T-helper 2 cell treated with Interferon-gamma antibody and Interleukin-4, amounts not matched to agents 5 μg/mL and 100 μg/mL, for 36 hours (primary cell): ENCODE data around the gene TRA2A.

ENCODE experiments used
- DNase-seq: peaks from one replicate; pipeline ENCODE4 v3.0.0; 2021; ENCODE audit warnings: low spot score
- H3K27ac Mint-ChIP-seq: one replicate; pipeline ENCODE4 v1.8.0; 2021; ENCODE audit warnings: mild to moderate bottlenecking, mixed read lengths
- H3K27me3 Mint-ChIP-seq: one replicate; pipeline ENCODE4 v1.8.0; 2021; ENCODE audit warnings: low read depth, mixed read lengths
- H3K36me3 Mint-ChIP-seq: one replicate; pipeline ENCODE4 v1.8.0; 2021; ENCODE audit warnings: low read depth, mixed read lengths
- H3K4me1 Mint-ChIP-seq: one replicate; pipeline ENCODE4 v1.8.0; 2021; ENCODE audit warnings: low read depth, mixed read lengths
- H3K4me3 Mint-ChIP-seq: one replicate; pipeline ENCODE4 v1.8.0; 2022; ENCODE audit warnings: mild to moderate bottlenecking, moderate library complexity, mixed read lengths
- H3K9me3 Mint-ChIP-seq: one replicate; pipeline ENCODE4 v1.8.0; 2021; ENCODE audit warnings: mixed read lengths

The TRA2A gene

GRCh38 chr7:23470330-23471105, 61.3 kb downstream of the TRA2A start, which contains the start of gene IGF2BP3:
TSS of gene IGF2BP3 (minus strand) at chr7:23470491. CDS start at chr7:23470110, 381 bp downstream.
- Mint-ChIP-seq H3K27me3 (peaks cover 35% of the 10 kb centered on the region), H3K4me3 (peak within 1 kb of the TSS; percentile 91), H3K9me3 (no peaks in the 10 kb centered on the region), H3K36me3 (peaks cover 5% of the 10 kb centered on the region), H3K27ac (peak within 1 kb of the TSS; percentile 95), H3K4me1 (peaks cover 52% of the 10 kb centered on the region)
- DNase-seq = peak; percentile 64

- H3K27ac Mint-ChIP-seq = peak overlapping the region; percentile 95
- peaks cover 35% of the 10 kb centered on the region for H3K27me3 Mint-ChIP-seq
- peaks cover 10% of the 10 kb centered on the region for H3K36me3 Mint-ChIP-seq
- DNase-seq = no peak
- no peaks in the 10 kb centered on the region for H3K9me3 Mint-ChIP-seq
- H3K4me1 Mint-ChIP-seq = peaks cover 52% of the 10 kb centered on the region
- H3K4me3 Mint-ChIP-seq = peak overlapping the region; percentile 91
These were observed 61.9 kb downstream of the TRA2A start for GRCh38 chr7:23469961-23470250.

GRCh38 chr7:23469150-23469960, 62.4 kb downstream of the TRA2A start:
- Mint-ChIP-seq H3K4me3 (peak overlapping the region; percentile 91), H3K9me3 (no peaks in the 10 kb centered on the region), H3K27me3 (peaks cover 30% of the 10 kb centered on the region), H3K27ac (peak overlapping the region; percentile 95), H3K36me3 (peaks cover 11% of the 10 kb centered on the region), H3K4me1 (peaks cover 47% of the 10 kb centered on the region)
- peak; percentile 50 for DNase-seq

GRCh38 chr7:23468526-23469149, 63.1 kb downstream of the TRA2A start:
- no peak for DNase-seq

GRCh38 chr7:23467806-23468525, 63.8 kb downstream of the TRA2A start:
- Mint-ChIP-seq H3K4me1 (peaks cover 47% of the 10 kb centered on the region), H3K27ac (peak overlapping the region; percentile 72), H3K4me3 (peak overlapping the region; percentile 82), H3K36me3 (peaks cover 13% of the 10 kb centered on the region), H3K27me3 (peaks cover 31% of the 10 kb centered on the region), H3K9me3 (no peaks in the 10 kb centered on the region)
- DNase-seq = peak; percentile 40

More at GRCh38 chr7:23468526-23469149, 63.1 kb downstream of the TRA2A start:
- Mint-ChIP-seq H3K4me1 (peaks cover 47% of the 10 kb centered on the region), H3K27ac (peak overlapping the region; percentile 78), H3K9me3 (no peaks in the 10 kb centered on the region), H3K36me3 (peaks cover 13% of the 10 kb centered on the region), H3K27me3 (peaks cover 28% of the 10 kb centered on the region), H3K4me3 (peak overlapping the region; percentile 82)

GRCh38 chr7:23467291-23467805, 64.4 kb downstream of the TRA2A start:
- Mint-ChIP-seq H3K36me3 (peaks cover 13% of the 10 kb centered on the region), H3K4me1 (peaks cover 46% of the 10 kb centered on the region), H3K27me3 (peaks cover 32% of the 10 kb centered on the region), H3K9me3 (no peaks in the 10 kb centered on the region), H3K4me3 (peak overlapping the region; percentile 82), H3K27ac (peak overlapping the region; percentile 60)
- no peak for DNase-seq

GRCh38 chr7:23462846-23463245, 68.9 kb downstream of the TRA2A start:
- Mint-ChIP-seq H3K9me3 (no peaks in the 10 kb centered on the region), H3K27ac (no peak overlapping the region), H3K4me3 (peak overlapping the region; percentile 17), H3K4me1 (peaks cover 44% of the 10 kb centered on the region), H3K36me3 (peaks cover 28% of the 10 kb centered on the region), H3K27me3 (peaks cover 34% of the 10 kb centered on the region)
- peak; percentile 17 for DNase-seq

GRCh38 chr7:23458044-23458443, 73.7 kb downstream of the TRA2A start:
- Mint-ChIP-seq H3K4me3 (no peak overlapping the region), H3K4me1 (peaks cover 27% of the 10 kb centered on the region), H3K9me3 (no peaks in the 10 kb centered on the region), H3K27me3 (peaks cover 19% of the 10 kb centered on the region), H3K27ac (no peak overlapping the region), H3K36me3 (peaks cover 16% of the 10 kb centered on the region)
- DNase-seq = no peak

- Mint-ChIP-seq H3K4me1 (peaks cover 12% of the 10 kb centered on the region), H3K4me3 (no peak overlapping the region), H3K27me3 (peaks cover 12% of the 10 kb centered on the region), H3K36me3 (peaks cover 8% of the 10 kb centered on the region), H3K27ac (no peak overlapping the region), H3K9me3 (no peaks in the 10 kb centered on the region)
- DNase-seq = no peak
These were observed 75.7 kb downstream of the TRA2A start for GRCh38 chr7:23456093-23456492.

- peaks cover 9% of the 10 kb centered on the region for H3K27me3 Mint-ChIP-seq
- DNase-seq = no peak
- no peak overlapping the region for H3K4me3 Mint-ChIP-seq
- no peak overlapping the region for H3K27ac Mint-ChIP-seq
- H3K9me3 Mint-ChIP-seq = no peaks in the 10 kb centered on the region
- H3K4me1 Mint-ChIP-seq = peaks cover 13% of the 10 kb centered on the region
- H3K36me3 Mint-ChIP-seq = peaks cover 7% of the 10 kb centered on the region
These were observed 76.8 kb downstream of the TRA2A start for GRCh38 chr7:23454881-23455526.
